ENCODE measurements around the gene PRSS36.
"Not testable (repeated sequence)": the region's sequence is repeated elsewhere in the genome, so short reads cannot be mapped to it uniquely, and the experiment has no call there.

PRSS36 gene

DNA sequence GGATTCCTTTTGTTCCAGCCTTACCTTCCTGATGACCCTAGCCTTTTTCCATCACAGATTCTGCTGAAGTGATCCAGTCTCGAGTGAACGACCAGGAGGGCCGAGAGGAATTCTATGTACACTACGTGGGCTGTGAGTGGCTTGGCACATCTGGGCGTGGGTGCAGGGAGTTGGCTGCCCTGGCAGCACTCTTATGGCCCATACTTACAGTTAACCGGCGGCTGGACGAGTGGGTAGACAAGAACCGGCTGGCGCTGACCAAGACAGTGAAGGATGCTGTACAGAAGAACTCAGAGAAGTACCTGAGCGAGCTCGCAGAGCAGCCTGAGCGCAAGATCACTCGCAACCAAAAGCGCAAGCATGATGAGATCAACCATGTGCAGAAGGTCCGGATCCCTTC is 29.7 kb downstream of the PRSS36 start:
- no peak for DNase-seq (ENCODE audit: low read depth)

DNA sequence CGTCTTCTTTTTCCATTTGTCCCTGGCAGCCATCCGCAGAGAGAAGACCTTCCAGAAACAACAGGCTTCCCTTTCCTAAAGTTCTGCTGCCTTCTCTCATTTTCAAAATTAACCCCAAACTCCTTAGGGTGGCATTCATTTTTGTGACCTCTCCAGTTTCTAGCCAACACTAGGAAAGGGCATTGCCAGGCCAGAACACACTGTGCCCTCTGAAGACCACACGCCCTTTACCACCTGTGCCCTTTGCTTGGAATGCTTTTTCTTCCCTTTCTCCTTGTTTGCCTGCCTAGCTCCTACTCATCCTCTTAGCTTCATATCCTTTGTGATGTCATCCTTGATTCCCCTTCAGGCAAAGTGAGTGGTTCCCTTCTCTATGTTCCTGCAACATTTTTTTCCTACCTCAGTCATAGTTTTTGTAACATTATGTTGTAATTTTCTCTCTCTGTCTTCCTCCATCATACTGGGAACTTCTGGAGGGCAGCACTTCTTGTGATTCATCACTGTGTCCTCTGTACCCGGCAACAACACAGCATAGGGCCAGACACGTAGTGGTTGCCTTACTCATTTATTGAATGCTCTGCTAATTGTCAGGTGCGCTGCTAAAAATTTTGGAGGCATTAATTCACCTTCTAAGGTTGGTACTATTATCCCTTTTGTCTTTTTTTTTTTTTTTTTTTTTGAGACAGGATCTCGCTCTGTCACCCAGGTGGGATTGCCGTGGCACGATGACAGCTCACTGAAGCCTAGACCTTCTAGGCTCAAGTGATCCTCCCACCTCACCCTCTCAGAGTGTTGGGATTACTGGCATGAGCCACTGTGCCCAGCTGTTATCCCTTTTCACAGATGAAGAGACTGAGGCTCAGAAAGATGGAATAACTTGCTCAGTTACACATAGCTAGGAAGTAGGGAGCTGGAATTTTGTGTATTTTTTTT is 31.4 kb downstream of the PRSS36 start:
- DNase-seq (ENCODE audit: low read depth): no peak

DNA sequence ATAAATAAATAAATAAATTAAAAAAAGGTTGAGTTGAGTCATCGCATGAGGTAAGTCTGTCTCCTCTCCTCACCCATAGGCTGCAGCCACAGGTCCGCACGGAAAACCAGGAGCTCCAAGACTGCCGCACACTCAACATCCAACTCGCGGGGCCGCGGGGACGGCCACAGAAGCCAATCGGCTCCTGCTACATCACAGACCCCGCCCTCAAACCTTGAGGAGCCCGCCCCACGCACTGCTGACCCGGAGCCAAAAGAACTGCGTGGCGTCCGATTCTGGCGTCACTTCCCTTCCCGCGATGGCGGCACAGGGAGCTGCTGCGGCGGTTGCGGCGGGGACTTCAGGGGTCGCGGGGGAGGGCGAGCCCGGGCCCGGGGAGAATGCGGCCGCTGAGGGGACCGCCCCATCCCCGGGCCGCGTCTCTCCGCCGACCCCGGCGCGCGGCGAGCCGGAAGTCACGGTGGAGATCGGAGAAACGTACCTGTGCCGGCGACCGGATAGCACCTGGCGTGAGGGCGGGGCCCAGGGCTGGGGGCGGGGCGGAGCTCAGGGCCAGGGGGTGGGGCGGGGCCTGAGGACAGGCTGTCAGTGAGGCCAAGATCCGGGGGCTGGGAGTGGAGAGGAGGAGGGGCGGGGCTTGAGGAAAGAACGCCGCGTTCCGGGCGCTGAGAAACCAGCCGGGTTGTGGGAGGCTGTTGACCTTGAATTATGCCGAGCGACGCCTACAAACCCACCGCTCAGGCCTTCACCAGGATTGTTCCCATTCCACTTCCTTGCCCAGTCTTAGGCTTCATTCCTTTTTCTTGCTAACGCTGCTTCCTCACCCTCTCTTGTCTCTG is 32.3 kb downstream of the PRSS36 start, which contains the start of gene KAT8:
Gene KAT8 (plus strand): TSS at position 281 of the 839 bp plus-strand sequence. CDS start 18 bp downstream, at position 299.
- peak; percentile 96 for DNase-seq (ENCODE audit: low read depth)

GRCh38 chr16:31114468-31114867 is 35.4 kb downstream of the PRSS36 start:
- DNase-seq (ENCODE audit: low read depth): no peak

GRCh38 chr16:31113121-31114120 is 36.4 kb downstream of the PRSS36 start:
- no peak for DNase-seq (ENCODE audit: low read depth)

GRCh38 chr16:31112711-31113110 is 37.2 kb downstream of the PRSS36 start:
- DNase-seq (ENCODE audit: low read depth): no peak

GRCh38 chr16:31111881-31112466 is 37.9 kb downstream of the PRSS36 start:
- no peak for DNase-seq (ENCODE audit: low read depth)

DNA sequence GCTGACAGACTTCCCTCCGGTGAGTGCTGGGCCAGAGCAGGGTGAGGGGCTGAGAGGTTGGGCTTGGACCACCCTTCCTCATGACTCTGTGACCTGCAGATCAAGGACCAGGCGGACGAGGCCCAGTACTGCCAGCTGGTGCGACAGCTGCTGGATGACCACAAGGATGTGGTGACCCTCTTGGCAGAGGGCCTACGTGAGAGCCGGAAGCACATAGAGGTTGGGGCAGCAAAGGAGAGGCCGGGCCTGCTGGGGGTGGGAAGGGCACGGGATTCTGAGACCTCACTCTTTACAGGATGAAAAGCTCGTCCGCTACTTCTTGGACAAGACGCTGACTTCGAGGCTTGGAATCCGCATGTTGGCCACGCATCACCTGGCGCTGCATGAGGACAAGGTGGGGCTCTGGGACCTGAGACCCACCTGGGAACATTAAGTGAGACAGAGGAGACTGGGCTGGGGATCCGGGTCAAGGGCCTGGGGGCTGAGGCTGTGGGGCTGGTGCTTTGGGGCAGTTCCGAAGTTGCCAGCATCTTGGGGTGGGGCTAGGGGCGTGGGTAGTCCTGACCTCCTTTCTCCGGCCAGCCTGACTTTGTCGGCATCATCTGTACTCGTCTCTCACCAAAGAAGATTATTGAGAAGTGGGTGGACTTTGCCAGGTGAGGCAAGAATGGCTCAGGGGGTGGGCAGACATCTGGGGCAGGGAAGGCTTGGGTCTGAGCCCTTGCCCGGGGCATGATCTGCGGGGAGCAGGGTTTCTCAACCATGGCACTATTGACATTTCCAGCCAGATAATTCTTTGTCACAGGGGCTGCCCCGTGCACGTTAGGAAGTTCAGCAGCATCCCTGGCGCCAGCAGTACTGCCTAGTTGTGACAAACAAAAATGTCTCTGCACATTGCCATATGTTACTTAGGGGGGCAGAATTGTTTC is 39.5 kb downstream of the PRSS36 start:
- DNase-seq (ENCODE audit: low read depth): no peak

DNA sequence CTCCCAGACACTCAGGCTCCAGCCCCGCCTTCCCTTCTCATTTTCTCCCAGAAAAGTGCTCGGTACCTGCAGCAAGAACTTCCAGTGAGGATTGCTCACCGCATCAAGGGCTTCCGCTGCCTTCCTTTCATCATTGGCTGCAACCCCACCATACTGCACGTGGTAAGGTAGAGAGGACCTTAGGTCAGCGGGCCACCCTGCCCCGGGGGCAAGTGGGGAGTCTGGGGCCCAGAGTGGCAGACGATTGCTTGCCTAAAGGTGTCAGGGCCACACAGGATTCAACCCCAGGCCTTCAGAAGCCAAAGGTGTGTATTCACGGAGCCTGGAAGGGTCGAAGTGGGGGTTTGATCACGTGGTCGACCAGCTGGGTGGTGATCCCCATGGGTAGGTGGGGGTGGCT is 40.2 kb downstream of the PRSS36 start:
- DNase-seq (ENCODE audit: low read depth): no peak

DNA sequence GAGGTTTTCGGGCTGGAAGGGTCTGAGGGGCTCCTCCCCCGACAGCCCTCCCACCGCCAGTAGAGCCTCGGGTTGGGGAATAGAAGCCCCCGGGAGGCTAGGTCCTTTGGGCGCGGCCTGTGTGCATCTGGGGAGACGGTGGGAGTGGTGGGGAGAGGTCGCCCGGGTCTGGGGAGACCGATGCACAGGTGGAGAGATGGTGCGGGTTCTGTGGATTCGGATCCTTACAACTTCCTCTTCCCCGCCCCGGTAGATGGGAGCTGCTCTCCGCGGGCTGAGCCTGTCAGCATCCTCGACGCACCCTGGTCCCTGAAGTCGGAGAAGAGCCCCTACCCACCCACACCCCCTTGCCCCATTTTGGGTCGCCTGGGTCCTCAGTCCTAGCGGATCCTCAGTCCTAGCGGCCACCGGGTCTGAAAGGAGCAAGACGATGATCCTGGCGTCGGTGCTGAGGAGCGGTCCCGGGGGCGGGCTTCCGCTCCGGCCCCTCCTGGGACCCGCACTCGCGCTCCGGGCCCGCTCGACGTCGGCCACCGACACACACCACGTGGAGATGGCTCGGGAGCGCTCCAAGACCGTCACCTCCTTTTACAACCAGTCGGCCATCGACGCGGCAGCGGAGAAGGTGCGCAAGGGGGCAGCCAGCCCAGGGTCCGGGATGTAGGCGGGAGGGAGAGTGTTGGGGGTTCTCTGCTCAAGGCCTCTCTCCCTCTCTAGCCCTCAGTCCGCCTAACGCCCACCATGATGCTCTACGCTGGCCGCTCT is 40.9 kb downstream of the PRSS36 start:
- no peak for DNase-seq (ENCODE audit: low read depth)

GRCh38 chr16:31108035-31108793 is 41.7 kb downstream of the PRSS36 start, which contains the start of gene BCKDK:
Gene BCKDK (plus strand): TSS chr16:31108386. CDS start chr16:31109224, 838 bp downstream.
- peak; percentile 41 for DNase-seq (ENCODE audit: low read depth)

DNA sequence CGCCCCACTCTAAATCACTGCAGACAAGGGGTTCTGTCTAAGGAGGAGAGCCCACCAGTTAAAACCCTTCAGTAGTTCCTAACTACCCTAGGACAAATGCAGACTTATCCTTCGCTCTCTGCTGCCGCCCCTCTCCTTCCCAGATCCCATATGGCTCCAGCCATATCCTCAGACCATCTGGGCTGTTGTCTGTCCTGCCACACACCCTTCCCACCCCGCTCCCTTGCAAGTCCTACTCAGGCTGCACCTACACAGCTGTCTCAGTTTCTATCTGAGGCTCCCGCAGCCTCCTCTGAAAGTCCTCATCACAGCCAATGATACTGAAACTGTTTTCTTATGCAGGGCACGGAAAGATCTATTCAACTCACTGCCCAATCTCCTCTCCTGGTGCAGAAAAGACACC is 42.4 kb downstream of the PRSS36 start:
- DNase-seq (ENCODE audit: low read depth): no peak

DNA sequence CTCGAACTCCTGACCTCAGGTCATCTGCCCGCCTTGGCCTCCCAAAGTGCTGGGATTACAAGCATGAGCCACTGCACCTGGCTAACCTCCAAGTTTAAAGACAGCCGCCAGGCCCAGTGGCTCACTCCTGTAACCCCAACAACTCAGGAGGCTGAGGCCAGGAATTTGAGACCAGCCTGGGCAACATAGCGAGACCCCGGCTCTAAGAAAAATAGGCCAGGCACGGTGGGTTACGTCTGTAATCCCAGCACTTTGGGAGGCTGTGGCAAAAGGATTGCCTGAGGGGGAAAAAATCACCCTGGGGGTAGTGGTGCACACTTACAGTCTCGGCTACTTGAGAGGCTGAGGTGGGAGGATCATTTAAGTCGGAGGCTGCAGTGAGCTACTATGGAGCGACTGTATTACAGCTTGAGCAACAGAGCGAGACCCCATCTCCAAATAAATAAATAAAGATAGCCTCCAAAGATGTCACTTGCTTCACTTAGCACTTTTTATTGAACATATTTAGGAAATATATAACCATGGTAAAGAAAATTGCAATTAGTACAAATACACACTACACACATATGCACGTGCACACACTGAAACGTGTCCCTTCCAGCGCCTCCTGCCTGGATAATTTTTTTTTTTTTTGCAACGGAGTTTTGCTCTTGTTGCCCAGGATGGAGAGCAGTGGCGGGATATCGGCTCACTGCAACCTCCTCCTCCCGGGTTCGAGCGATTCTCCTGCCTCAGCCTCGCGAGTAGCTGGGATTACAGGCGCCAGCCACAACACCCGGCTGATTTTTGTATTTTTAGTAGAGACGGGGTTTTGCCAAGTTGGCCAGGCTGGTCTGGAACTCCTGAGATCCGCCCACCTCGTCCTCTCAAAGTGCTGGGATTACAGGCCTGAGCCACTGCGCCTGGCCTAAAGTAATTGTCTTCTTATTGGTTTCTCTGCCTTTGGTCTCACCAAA is 43.1 kb downstream of the PRSS36 start:
- no peak for DNase-seq (ENCODE audit: low read depth)

- DNase-seq (ENCODE audit: low read depth): peak; percentile 48
Measured at GRCh38 chr16:31105677-31106213, 44.1 kb downstream of the PRSS36 start.

DNA sequence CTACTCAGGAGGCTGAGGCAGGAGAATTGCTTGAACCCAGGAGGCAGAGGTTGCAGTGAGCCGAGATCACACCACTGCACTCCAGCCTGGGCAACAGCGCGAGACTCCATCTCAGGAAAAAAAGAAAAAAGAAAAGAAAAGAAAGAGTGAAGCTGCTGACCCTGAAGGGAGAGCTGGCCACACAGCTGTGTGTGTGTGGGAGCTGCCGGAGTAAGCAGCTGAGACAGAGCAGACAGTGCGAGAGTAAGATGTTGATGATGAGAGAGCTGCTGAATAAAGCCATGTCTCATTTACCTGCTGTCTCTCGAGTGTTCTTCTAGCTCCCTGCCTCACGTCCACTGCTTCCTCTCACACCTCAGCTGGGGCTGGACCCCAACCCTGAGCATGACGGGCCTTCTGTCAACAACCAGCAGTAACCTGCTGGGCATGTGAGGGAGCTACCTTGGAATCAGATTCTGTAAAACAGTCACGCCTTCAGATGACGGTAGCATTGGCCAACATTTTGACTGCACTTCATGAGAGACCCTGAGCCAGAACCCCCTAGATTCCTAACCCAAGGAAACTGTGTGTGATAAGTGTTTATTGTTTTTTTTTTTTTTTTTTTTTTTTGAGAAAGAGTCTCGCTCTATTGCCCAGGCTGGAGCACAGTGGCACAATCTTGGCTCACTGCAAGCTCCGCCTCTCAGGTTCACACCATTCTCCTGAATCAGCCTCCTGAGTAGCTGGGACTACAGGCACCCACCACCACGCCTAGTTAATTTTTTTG is 48.8 kb downstream of the PRSS36 start:
- not testable (repeated sequence) for DNase-seq (ENCODE audit: low read depth)

Data from T-helper 22 cell (primary cell).